GM19455 (cell line): ENCODE data around the gene PDIA5.
"Not testable (repeated sequence)": the region's sequence is repeated elsewhere in the genome, so short reads cannot be mapped to it uniquely, and the experiment has no call there.

Source experiments
- ATAC-seq: cut with Tn5 transposase; IDR thresholded peaks from one replicate; pipeline ENCODE4 v1.9.1; 2021; ENCODE audit not compliant: unreplicated experiment

Gene PDIA5

DNA sequence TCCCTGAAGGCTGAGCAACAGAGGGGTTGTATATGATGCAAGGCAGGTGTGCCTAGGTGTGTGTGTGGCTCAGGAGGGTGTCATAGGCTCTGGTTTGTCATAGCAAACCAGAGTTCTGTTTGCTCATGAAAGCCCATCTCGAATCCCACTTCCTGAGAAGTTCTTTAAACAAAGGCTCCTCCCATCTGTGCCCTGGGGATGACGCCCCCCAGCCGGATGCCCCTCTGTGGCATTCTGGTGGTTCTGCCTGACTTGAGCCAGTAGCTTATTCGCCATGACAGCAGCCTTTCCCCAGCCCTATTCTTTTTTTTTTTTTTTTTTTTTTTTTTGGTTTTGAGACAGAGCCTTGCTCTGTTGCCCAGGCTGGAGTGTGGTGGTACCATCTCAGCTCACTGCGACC is 45.4 kb downstream of the PDIA5 start:
- no peak for ATAC-seq

DNA sequence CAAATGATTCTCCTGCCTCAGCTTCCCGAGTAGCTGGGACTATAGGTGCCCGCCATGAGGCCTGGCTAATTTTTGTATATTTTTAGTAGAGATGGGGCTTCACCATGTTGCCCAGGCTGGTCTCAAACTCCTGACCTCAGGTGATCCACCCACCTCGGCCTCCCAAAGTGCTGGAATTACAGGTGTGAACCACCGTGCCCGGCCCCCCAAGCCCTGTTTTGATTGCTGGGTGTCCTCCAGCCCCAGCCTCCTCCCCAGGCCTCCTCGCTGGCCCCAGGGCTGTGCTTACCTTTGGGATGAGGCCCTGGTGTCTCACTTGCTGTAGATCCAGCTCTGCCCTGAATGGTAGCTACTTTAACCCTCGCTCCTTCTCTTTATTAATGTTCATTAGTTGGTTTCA is 45.8 kb downstream of the PDIA5 start:
- not testable (repeated sequence) for ATAC-seq

GRCh38 chr3:123113889-123114450 is 47.1 kb downstream of the PDIA5 start:
- ATAC-seq = no peak

DNA sequence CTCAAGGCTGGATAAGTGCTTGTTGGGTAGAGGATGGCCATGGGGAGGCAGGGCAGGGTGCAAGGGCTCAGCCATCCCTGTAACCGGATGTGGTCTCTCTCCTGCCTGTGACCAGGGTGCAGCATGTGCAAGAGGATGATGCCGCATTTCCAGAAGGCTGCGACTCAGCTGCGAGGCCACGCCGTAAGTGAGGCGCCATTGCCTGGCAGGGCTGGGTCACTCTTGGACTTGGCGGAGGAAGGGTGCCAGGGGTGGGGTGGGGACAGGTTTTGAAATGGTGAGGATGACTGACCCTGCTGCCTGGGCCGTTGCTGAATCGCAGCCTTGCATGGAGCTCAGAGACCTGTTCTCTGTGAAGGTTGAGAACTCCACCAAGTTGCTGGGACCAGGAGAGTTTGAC is 49.3 kb downstream of the PDIA5 start:
- no peak for ATAC-seq

DNA sequence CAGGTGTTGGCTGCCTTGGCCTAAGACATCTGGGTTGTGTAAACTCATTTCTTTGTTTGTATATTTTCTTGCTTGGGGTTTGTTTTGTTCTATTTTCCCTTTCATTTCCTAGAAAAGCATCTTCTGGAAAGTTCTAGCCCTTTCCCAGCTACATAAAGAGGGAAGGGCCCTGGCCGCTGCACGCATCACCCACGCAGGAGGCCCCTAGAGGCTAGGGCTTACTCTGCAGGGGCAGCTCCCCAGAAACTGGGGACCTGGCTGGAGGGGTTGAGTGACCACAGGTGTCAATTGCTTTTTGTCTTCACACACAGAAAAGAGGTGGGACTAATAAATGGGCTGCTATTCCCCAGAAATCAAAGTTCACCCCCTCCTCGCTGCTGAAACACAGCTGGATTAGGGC is 52.6 kb downstream of the PDIA5 start:
- no peak for ATAC-seq

DNA sequence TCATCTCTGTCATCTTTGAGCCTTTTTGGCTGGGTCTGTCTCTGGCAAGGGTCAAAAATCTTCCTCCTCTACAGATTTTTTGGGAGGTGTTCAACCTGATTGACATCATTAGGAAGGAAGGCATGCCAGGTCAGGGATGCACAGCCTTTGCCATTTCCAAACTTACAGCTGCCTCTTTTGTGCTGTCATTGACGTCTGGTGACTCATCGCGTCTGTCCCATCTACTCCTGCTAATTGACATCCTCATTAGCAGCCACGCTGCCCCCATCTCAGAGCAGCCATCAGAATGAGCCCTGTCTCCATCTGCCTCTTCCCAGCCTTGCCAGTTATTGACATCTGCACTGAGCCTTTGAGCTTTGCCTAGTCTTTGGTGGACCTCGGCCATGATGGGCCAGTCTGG is 53.0 kb downstream of the PDIA5 start:
- ATAC-seq = no peak

- no peak for ATAC-seq
Observed at GRCh38 chr3:123120573-123120972, 53.7 kb downstream of the PDIA5 start.

DNA sequence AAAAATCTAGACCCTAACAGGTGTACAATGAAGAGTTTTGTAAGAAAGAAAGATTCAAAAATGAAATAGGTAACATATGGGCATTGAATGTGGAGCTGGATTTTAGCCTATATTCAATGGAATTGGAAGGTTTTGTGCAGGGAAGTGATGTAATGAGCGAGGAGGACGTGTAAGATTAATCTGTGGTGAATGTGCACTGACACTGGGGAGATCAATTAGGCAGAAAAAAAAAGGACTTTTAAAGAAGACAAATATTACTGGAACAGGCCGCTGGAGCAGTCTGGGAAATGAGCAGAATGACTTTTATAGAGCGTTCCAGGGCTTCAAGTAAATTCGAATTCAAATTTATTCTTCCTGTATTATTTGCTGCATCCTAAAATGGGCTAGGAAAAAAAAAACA is 55.2 kb downstream of the PDIA5 start:
- ATAC-seq = no peak

DNA sequence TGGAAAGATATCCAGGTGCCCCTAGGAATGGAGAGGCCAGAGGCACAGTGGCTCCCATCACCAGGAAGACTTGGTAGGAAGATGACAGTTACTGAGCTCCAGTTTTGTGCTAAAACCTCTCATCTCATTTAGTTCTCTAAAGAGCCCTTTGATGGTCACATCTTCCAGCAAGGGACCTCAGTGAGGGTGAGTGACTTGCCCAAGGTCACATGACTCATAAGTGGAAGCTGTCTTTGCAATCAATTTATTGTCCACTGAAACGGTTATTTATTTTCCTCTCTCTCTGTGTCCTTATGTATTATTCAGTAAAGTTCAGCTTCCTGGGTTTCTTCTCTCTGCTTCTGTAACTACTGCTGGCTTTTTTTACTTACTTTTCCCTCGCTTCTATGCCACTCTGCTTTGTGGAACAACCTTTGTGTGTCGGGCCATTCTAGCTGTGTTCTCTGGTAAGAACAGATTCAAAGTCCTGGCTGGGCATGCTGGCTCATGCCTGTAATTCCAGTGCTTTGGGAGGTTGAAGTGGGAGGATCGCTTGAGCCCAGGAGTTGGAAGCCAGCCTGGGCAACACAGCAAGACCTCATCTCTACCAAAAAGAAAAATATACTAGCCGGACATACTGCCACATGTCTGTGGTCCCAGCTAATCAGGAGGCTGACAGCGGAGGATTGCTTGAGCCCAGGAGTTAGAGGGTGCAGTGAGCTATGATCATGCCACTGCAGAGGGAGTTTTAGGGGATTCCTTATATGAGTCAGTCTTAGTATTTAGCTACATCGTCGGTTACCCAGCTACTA is 55.9 kb downstream of the PDIA5 start:
- no peak for ATAC-seq

- no peak for ATAC-seq
Observed at GRCh38 chr3:123123716-123124616, 57.1 kb downstream of the PDIA5 start.

DNA sequence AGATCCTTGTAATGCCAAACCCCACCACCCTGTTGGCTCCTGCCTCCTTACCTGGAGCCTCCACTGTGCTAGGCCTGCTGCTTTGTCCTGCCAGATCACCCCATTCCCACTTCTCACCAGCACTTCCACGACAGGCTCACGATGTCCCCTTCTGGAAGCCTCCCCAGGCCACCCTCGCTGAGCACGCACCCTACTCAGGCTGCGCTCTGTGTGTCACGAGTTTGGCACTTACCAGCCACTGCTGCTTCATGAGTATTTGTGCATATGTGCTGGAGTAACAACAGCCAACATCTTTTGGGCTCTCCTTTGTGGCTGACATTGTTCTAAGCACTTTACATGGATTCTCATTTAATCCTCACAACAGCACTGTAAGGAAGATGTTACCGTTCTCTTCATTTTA is 58.1 kb downstream of the PDIA5 start:
- ATAC-seq = no peak

- no peak for ATAC-seq
Observed at GRCh38 chr3:123126031-123126430, 59.2 kb downstream of the PDIA5 start.

- no peak for ATAC-seq
Observed at GRCh38 chr3:123126653-123127052, 59.8 kb downstream of the PDIA5 start.

GRCh38 chr3:123129092-123129491 is 62.3 kb downstream of the PDIA5 start:
- no peak for ATAC-seq

DNA sequence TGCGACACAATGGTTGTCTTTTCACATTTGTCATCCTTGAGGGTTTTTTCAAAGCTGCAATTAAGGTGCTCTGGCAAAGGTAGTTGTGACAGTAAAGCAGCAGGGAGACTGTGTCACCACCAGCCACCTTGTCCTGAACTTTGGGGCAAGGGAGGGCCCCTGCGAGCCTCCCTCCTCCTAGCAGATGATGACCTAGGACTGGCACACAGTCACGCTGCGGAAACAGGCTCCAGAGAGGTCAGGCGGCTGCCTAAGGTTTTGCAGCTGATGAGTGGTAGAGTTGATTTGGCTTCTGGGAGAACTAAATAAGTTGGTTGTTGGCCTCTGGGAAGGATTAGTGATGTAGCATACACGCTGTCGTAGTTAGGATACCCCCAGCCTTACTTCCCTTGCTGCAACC is 62.7 kb downstream of the PDIA5 start:
- ATAC-seq = no peak

GRCh38 chr3:123130079-123130750 is 63.4 kb downstream of the PDIA5 start:
- ATAC-seq = no peak

GRCh38 chr3:123134671-123135070 is 67.8 kb downstream of the PDIA5 start:
- no peak for ATAC-seq

- ATAC-seq = no peak
Observed at GRCh38 chr3:123137001-123137400, 70.2 kb downstream of the PDIA5 start.

DNA sequence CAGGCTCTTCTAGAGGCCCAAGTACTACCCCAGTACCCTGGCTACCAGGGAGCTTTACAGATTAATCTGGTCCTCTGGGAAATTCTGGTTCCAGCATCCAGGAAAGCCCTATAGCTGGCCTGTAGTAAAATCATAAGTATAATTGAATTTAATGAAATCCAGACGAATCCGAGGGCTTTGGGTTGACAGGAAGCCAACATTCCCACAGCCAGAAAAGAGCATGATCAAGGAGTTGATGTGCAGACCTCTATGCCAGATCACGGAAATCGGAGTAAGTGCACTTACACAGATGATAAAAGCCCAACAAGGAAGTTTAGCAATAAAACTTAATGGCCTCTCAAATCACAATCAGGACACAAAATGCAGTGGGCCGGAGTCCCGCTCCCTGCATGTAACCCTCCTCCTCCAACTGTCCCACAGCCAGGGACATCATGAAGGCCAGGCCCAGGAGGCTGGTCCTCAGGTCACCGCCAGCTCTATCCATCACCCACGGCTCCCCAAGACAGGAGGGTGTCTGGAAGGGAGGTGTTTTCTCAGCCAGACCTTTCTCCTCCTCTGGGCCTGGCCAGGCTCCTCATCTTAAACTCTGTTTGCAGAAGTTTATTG is 72.1 kb downstream of the PDIA5 start:
- ATAC-seq = no peak

- ATAC-seq = no peak
Observed at GRCh38 chr3:123139522-123139921, 72.7 kb downstream of the PDIA5 start.

DNA sequence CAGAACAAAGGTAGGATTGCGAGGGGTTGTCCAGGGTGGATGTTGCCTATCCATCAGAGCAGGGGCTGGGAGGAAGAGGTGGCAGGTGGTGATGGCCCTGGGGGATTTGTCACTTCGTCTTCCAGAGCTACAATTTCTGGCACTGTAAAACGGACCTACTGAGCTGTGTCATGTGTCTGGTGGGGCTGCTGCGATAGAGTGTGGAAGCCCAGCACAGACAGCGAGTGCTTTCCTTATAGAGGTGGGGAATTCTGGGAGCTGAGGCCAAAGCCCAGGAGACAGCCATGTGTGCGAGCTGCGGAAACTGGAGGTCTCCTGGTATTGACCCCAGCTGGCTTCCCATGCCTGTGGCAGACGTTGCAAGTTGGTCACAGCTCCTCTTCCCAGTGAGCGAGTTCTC is 73.7 kb downstream of the PDIA5 start:
- no peak for ATAC-seq
